ENCODE measurements around the gene SUGCT.

SUGCT gene

DNA sequence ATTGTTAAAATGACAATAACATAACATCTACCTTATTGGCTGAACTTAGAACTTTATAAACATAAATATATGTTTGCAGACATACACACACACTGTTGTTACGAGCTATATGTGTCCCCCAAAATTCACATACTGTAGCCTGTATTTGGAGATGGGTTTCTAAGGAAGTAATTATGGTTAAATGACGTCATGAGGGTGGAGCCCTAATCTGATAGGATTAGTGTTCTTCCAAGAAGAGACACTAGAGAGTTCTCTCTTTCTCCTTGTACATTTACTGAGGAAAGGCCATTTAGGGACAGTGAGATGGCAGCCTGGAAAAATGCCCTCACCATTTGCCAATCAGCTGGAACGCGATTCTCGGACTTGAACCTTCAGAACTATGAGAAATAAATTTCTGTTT is 211.7 kb downstream of the SUGCT start:
- no peak for DNase-seq (ENCODE audit: low read depth in 1 of 2, low spot score in 1 of 2)
- no peak for TF ChIP-seq JUND (IDR thresholded peaks at IDR 0.05; ENCODE audit: low read depth)
- in situ Hi-C loops (cut with HindIII; ENCODE audit: low pct_unique_long_range_greater_than_20kb, low sequenced_read_pairs), result no loop called here

DNA sequence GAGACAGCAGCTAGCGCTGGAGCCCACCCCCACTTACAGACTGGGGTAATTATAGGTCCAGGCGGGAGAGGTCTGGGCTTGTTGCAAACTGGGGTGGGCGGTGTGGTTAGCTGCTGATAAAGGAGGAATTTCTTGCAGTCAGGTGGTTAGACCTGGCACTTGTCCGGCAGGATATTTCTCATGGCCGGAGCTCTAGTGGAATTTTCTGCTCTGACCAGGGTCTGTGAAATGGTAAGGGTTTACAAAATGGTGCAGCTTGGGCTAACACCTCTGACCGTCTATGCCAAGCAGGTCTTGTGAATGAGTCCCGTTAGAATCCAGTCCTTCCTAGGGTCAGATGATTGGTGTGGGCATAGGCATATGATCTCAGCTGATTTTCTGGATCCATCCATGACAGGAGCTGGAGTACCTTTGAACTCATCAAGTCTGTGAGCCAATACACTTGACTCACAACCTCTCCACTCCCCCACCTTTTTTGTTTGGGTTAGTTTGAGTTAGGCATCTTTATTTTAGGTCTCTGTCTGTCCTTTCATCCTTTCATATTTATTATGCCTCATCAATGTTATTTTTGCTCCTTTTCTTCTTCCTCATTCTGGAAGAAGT is 213.4 kb downstream of the SUGCT start:
- no peak for TF ChIP-seq JUND (IDR thresholded peaks at IDR 0.05; ENCODE audit: low read depth)
- in situ Hi-C loops (cut with HindIII; ENCODE audit: low pct_unique_long_range_greater_than_20kb, low sequenced_read_pairs), result no loop called here
- no peak for DNase-seq (ENCODE audit: low read depth in 1 of 2, low spot score in 1 of 2)

DNA sequence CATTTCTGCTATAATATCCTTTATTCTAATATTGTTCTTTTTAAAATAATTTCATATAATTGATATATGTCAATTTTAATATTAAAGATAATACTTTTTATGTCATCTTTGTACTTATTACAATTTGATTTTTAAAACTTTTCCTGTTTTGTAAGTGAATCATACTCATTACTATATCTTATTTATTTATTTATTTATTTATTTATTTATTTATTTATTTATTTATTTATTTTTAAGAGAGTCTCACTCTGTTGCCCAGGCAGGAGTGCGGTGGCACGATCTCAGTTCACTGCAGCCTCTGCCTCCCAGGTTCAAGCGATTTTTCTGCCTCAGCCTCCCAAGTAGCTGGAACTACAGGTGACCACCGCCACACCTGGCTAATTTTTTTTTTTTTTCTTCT is 215.3 kb downstream of the SUGCT start:
- in situ Hi-C loops (cut with HindIII; ENCODE audit: low pct_unique_long_range_greater_than_20kb, low sequenced_read_pairs), result no loop called here
- DNase-seq (ENCODE audit: low read depth in 1 of 2, low spot score in 1 of 2), result no peak
- TF ChIP-seq JUND (IDR thresholded peaks at IDR 0.05; ENCODE audit: low read depth), result no peak

DNA sequence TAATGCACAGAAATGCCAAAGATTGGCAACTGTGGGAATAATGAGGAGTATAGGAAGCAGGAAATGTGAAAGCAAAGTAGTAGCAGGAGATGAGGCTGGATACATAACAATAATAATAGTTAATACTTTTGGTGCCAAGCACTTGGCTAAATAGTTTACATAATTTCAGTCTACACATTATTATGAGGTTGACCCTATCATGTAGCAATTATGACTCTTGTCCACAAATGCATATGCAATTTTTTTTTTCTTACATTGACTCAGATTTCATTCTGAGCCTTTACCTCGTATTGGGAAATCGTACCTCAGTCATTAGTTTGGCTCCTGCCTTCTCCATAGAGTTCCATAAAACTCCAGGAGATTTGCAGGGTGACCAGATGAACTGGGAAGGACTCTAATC is 219.9 kb downstream of the SUGCT start:
- DNase-seq (ENCODE audit: low read depth in 1 of 2, low spot score in 1 of 2), result no peak
- in situ Hi-C loops (cut with HindIII; ENCODE audit: low pct_unique_long_range_greater_than_20kb, low sequenced_read_pairs), result no loop called here
- TF ChIP-seq JUND (IDR thresholded peaks at IDR 0.05; ENCODE audit: low read depth), result no peak

DNA sequence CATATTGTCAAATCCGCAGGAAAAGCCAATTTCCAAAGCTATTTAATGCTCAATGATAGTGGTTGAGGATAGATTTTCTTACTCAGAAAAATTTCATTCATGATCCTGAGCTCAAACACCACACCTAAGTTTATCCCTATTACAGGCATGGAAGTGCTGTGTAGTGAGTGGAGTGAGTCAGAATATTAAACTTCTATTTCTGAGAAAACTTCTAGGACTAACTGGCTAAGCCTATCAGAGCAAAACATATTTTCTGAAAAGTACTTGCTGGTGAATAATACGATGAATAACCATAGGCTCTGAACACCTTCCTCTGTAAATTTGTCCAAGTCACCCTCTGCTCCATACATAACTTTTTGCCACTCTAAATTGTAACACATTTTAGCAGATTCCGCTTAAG is 221.5 kb downstream of the SUGCT start:
- no peak for TF ChIP-seq JUND (IDR thresholded peaks at IDR 0.05; ENCODE audit: low read depth)
- in situ Hi-C loops (cut with HindIII; ENCODE audit: low pct_unique_long_range_greater_than_20kb, low sequenced_read_pairs), result no loop called here
- DNase-seq (ENCODE audit: low read depth in 1 of 2, low spot score in 1 of 2), result no peak

DNA sequence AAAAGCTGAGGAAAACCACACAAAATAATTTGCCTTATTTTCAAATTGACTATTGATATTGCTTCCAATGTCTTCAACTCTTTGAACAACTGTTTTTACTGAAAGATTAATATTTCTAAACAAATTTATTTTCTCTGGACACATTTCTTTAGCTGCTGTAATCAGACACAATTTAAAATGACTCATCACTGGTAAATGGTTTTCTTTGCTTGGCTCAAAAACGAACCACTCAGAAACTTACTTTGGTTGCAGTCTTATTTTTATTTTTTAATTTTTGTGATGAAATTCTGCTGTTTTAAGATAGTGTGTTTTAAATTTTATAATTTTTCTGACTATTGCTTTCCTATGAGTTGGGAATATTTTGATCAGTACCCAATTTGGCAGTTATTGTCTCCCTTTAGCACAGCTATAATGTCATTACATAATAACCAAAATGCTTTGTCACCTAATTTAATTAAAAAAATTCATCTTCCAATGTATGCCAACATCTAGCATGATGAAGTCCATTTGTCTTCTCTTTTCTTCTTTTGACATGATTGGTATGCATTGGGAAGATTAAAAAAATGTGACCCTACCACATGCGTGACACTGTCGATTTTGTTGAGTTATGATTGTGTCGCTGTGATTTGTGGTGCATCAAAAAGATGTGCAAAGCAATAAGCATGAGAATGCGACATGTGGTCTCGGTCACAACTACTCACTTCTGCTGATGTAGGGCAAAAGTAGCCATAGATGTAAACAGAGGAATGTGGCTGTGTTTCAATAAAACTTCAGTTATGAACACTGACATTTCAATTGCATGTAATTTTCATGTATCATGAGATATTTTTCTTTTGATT is 222.3 kb downstream of the SUGCT start:
- TF ChIP-seq JUND (IDR thresholded peaks at IDR 0.05; ENCODE audit: low read depth), result no peak
- DNase-seq (ENCODE audit: low read depth in 1 of 2, low spot score in 1 of 2), result no peak
- in situ Hi-C loops (cut with HindIII; ENCODE audit: low pct_unique_long_range_greater_than_20kb, low sequenced_read_pairs), result no loop called here

DNA sequence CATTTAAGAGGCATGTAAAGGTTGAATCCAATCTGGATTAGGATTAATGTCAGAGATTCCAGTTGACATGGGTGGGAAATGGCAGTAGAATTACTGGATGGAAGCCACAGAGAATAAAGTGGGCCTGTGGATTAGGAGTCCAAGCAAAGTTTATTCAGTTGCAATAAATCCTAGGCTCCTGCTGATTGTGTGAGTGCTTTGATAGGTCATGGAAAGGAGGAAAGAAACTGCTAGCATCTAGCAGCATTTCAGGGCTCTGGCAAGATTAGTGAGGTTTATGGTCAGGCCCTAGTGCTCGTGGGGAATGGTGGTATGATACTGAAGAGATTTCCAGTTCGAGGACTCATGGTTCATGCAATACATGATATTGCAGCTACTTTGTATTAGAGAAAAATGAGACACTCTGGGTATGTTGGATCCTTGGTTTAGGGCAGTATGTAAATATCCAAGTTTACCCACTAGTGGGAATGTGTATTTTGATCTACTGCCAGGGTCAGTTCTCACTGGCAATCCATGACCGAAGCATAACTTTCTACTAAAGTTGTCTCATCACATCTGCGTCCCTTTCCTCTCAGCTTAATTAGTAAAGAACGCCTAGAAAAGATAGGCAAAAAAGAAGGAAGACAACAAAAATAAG is 235.0 kb downstream of the SUGCT start:
- DNase-seq (ENCODE audit: low read depth in 1 of 2, low spot score in 1 of 2), result peak in 1 of 2 experiments; percentile 21
- no peak for TF ChIP-seq JUND (IDR thresholded peaks at IDR 0.05; ENCODE audit: low read depth)
- in situ Hi-C loops (cut with HindIII; ENCODE audit: low pct_unique_long_range_greater_than_20kb, low sequenced_read_pairs), result no loop called here

DNA sequence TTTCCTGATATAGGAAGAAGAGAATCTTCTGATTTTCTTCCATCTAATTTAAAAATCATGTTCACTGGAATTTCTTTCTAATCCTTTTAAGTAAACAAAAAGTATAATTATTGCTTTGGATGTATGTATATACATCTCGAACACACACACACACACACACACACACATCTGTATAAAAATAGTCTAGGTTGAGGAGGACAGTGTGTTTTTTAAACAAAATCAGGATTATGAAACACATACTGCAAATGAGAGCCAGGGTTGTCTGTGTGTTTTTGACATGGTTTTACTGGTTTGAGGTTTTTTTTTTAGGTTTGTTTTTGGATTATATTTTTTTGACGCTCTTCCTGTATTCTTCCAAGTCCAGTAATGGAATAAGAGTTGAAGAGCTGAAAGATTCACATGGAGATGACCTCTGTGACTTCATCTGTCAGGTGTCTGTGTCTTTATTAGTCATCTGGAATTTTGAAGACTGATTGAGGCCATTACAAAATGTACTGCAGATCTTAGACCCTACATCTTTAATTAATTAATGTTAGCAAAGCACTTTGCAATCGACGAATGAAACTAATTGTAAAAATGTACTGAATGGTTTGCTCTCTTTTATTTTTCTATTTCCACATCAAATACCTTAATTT is 237.1 kb downstream of the SUGCT start:
- in situ Hi-C loops (cut with HindIII; ENCODE audit: low pct_unique_long_range_greater_than_20kb, low sequenced_read_pairs), result no loop called here
- no peak for TF ChIP-seq JUND (IDR thresholded peaks at IDR 0.05; ENCODE audit: low read depth)
- no peak for DNase-seq (ENCODE audit: low read depth in 1 of 2, low spot score in 1 of 2)

DNA sequence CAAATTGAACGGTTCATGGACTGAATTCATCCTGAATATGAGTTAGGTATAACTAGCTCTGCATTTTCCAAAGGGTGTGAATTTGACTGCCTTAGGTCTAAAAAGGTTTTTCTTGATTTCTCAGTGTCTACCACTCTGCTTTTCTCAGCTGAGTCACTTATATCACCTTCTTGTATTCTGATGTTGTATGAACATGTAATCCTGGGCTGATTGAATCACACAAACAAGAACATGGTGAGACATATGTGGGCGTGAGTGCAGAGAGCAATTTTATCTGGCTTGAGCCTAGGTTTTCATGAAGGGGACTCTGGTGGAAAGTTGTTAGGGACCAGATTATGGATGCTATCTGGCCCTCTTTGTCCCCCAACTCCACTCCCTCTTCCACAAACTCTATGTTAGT is 239.8 kb downstream of the SUGCT start:
- no peak for DNase-seq (ENCODE audit: low read depth in 1 of 2, low spot score in 1 of 2)
- in situ Hi-C loops (cut with HindIII; ENCODE audit: low pct_unique_long_range_greater_than_20kb, low sequenced_read_pairs), result no loop called here
- TF ChIP-seq JUND (IDR thresholded peaks at IDR 0.05; ENCODE audit: low read depth), result no peak

DNA sequence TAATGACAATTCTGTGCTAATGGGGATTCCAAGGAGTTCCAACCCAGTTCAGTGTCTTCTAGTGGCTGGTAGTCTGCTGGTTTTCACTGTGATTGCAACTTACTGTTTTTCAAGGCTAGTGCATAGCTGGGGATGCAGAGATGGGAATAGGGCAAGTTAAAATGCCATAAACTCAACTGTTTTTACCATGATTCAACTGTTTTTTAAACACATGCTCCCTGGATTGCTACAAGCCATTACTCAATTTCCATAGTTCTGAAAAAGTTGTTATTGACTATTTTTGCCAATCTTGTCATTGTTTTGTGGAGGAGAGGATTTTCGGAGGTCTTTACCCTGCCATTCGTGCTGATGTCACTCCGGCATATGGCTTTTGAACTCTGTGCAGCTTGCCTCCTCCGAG is 245.3 kb downstream of the SUGCT start:
- DNase-seq (ENCODE audit: low read depth in 1 of 2, low spot score in 1 of 2), result no peak
- TF ChIP-seq JUND (IDR thresholded peaks at IDR 0.05; ENCODE audit: low read depth), result no peak
- in situ Hi-C loops (cut with HindIII; ENCODE audit: low pct_unique_long_range_greater_than_20kb, low sequenced_read_pairs), result no loop called here

DNA sequence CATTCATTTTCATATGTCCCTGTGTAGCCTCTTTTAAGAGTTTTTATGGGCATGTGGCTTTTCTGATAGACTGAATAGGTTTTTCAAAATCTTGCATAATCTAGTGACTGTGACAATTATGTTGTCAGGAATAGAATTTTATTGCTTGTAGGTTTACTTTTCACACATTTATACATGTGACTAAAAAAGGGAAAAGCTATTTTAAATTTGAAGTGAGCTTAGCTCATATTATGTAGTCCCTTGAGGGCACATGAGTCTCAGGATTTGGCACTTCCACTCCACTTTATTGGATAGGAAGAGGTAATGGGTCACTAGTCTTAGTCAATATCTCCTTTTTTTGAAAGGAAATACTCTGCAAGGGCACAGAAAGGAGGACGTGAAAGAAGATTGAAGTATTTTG is 247.3 kb downstream of the SUGCT start:
- in situ Hi-C loops (cut with HindIII; ENCODE audit: low pct_unique_long_range_greater_than_20kb, low sequenced_read_pairs), result no loop called here
- DNase-seq (ENCODE audit: low read depth in 1 of 2, low spot score in 1 of 2), result no peak
- no peak for TF ChIP-seq JUND (IDR thresholded peaks at IDR 0.05; ENCODE audit: low read depth)

DNA sequence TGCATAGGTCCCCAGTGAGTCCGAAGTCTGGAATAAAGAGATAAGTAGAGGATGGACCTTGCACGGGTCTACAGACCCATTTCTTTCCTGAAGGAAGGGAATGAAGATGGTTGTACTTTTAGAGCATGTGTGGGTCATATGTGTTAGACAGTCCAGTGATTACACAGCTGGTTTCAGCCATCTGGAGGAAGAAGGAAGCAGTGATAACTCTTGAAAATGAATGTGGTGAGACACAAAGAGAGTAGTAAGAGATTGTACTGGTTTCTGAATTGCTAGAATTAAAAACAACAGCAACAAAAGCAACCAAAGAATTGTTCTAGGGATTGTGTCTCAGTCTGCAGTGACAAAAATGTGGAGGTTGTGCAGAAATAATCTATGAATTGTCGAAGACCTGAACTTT is 258.9 kb downstream of the SUGCT start:
- no peak for DNase-seq (ENCODE audit: low read depth in 1 of 2, low spot score in 1 of 2)
- in situ Hi-C loops (cut with HindIII; ENCODE audit: low pct_unique_long_range_greater_than_20kb, low sequenced_read_pairs), result no loop called here
- TF ChIP-seq JUND (IDR thresholded peaks at IDR 0.05; ENCODE audit: low read depth), result no peak

DNA sequence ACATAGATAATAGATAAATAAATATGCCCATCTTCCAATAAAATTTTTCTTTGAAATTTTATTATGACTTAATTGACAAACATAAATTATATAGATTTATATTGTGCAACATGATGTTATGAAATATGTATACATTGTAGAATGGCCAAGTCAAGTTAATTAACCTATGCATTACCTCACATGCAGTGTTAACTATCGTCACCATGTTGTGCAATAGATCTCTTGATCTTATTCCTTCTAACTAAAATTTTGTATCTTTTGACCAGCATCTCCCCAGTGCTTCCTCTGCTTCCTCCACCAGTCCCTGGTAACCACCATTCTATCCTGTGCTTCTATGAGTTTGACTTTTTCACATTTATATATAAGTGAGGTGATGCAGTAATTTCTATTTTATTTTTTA is 259.6 kb downstream of the SUGCT start:
- no peak for TF ChIP-seq JUND (IDR thresholded peaks at IDR 0.05; ENCODE audit: low read depth)

More for the DNA sequence above, 259.6 kb downstream of the SUGCT start:
- no peak for DNase-seq (ENCODE audit: low read depth in 1 of 2, low spot score in 1 of 2)
- in situ Hi-C loops (cut with HindIII; ENCODE audit: low pct_unique_long_range_greater_than_20kb, low sequenced_read_pairs), result no loop called here
